Measurements from ENCODE around the gene HBS1L.

DNA sequence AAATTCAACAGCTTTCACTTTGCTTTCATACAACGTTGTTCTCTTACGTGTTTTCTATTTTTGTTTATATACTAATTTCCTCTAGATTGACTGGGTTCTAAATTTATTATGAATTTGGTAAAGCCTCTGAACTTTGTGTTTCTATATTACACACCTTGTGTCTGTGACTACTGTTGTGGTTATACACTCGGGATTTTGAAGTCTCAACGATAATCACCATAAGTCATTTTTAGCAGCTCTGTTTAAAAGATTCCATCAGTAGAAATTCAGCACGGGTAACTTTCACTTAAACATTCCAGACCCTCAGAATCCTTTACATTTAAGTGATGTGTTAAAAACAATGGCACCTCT, 31.8 kb upstream of the HBS1L start:
- TF ChIP-seq POLR2A (IDR thresholded peaks at IDR 0.05; ENCODE audit: low read length) (no peak), GATA1 (IDR thresholded peaks at IDR 0.05; ENCODE audit: low read depth, low read length) (no peak)
